HG03280 (cell line): ENCODE results near the gene BCL2.
"Not testable (repeated sequence)": the region's sequence is repeated elsewhere in the genome, so short reads cannot be mapped to it uniquely, and the experiment has no call there.

Experiments used
- ATAC-seq: cut with Tn5 transposase; IDR thresholded peaks from one replicate; pipeline ENCODE4 v1.9.1; 2021; ENCODE audit warnings: mild to moderate bottlenecking, moderate library complexity; ENCODE audit not compliant: unreplicated experiment

BCL2 gene

DNA sequence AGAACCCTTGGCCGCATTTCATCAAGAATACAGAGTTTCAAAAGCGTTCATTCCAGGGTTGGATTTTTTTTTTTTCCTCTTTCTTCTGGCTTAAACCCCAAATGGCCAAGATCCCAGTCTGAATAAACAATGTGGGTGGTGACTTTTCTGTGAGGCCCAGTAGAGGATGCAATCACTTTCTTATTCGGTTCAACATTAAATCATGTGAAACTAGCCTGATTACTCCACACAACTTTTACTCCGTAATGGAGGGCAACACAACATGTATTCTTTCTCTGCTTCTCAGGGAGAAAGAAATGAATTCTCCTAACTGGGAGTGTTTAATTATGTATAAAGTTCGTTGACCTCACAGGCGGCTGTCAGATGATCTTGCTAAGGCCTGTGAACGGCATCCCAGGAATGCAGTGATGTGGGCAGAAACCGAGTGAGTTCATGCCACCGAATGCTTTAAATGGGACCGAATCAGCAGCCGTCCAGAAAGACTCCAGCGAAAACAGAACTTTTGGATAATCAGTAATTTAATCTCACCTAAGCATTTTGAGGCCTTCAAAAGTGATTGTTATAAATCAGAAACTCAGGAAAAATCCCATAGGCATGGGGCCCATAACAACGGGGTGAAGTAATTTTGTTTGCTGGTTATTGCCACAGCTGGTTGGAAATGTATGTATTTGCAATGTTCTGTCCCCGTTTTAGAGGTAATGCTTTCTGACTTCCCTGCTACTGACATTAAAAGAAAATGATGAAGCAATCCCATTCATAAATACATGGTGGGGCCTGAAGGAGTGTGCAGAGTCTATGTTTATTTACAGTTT, 81.5 kb downstream of the BCL2 start:
- ATAC-seq: no peak

DNA sequence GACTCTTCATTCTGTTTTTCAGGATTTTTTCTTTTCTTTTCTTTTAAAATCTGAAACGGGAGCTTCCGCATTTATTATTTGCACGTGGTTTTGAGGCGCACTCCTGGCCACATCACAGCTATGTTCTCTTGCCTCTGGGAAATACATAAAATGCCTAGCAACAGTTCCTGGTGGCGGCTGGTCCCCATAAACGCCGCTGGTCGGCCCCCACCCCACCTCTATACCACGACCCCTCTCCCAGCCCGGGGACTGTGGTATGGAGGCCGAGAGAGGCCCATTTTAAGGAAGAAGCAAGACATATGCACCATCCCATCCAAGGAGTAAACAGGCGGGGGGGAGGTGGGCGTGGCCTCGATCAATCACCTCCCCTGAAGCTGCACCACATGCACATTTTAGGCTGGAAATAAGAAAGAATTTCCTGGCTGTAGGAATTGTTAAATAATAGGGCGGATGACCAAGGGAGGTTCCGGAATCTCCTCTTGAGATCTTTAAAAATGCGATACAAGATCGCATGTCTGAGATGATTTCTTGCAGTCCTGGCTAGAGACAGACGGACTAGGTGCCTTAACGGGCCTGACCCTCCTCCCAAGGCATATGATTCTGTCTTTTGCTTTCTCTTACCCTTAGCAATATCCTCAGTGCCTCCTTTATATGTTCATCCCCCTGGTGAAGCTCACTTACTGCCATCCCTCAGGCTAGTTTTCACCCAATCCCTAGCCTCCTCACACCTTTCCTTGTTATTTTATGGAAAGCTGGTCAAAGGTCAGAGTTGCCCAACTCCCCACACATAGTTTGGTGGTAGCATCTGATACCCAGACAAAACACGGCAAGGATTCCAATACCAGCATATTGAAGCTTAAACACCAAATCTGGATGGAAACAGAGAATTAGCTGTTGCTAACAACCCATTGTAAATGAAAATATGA, 82.4 kb downstream of the BCL2 start:
- ATAC-seq: no peak

DNA sequence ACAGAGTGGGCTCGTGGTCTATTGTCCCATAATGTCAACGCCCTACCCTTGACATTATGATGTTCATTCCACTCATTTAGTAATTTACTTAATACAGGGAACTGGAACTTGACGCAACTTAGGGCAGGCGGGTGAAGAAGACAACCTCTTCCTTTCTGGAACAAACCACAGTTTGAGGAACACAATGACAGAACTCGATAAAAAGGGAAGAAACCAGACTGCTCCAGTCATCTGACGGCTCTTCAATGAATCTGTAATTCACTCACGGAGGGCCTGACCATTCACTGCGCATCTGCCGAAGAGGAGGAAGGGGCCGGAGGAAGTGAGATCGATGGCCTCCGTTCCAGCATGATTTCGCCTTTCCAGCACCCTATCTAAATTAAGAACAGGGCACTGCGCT, 83.2 kb downstream of the BCL2 start:
- ATAC-seq: no peak

DNA sequence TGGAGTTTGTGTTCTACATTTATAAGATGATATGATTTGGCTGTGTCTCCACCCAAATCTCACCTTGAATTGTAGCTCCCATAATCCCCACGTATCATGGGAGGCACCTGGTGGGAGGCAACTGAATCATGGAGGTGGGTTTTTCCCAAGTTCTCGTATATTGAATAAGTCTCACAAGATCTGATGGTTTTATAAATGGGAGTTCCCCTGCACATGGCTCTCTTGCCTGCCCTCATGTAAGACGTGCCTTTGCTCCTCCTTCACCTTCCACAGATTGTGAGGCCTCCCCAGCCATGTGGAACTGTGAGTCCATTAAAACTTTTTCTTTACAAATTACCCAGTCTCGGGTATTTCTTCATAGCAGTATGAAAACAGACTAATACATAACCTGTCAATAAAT, 83.6 kb downstream of the BCL2 start:
- ATAC-seq: not testable (repeated sequence)

DNA sequence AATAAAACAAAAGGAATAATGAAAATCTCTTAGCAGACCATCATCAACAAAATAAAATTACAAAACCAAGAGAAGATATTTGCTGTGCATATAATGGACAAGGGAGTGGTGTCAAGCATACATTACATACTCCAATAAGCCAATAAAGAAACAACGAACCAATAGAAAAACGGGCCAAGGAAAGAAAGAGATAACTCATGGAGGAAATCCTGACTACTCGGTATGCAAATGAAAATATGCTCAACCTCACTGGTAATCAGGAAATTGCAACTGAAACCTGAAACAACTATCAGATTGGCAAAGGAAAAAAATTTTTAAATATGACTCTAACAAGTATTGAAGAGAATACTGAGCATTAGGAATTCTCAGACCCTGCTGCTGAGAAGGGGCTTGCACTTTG, 84.7 kb downstream of the BCL2 start:
- ATAC-seq: no peak

DNA sequence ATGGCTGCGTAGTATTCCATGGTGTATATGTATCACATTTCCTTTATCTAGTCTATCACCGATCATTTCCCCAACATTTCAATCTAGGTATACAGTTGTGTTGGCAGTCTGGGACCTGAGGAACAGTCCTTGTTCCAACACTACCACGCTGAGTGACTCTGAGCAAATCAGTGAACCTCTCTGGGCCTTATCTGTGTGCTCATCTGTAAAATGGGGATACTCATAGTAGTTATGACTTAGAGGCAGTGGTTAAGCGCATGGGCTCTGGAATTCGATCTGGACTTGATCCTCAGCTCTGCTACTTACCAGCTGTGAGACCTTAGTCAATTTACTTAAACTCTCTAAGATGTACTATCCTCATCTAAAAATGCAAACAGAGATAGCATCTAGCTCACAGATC, 85.1 kb downstream of the BCL2 start:
- no peak for ATAC-seq

DNA sequence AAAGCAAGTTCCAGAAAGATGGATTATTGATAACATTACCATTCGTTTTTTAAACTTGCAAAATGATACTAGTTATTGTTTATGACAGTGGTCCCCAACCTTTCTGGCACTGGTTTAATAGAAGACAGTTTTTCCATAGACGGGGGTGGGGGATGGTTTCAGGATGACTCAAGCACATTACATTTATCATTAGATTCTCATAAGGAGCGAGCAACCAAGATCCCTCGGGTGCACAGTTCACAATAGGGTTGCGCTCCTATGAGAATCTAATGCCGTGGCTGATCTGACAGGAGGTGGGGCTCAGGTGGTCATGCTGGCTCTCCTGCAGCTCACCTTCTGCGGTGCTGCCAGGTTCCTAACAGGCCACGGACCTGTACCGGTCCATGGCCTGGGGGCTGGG, 86.2 kb downstream of the BCL2 start:
- no peak for ATAC-seq

DNA sequence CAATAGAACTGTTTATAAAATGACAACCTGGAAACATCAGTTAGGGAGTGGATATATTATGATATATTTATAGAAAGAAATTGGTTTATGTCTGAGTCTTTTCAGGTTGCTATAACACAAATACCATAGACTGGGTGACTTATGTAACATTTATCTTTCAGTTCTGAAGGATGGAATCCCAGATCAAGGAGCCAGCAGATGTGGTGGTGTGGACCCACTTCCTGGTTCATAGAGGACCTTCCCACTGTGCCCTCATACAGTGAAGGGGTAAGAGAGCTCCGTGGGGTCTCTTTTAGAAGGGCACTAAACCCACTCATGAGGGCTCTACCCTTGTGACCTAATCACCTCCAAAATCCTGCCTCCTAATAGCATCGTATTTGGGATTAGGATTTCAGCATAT, 86.7 kb downstream of the BCL2 start:
- no peak for ATAC-seq

DNA sequence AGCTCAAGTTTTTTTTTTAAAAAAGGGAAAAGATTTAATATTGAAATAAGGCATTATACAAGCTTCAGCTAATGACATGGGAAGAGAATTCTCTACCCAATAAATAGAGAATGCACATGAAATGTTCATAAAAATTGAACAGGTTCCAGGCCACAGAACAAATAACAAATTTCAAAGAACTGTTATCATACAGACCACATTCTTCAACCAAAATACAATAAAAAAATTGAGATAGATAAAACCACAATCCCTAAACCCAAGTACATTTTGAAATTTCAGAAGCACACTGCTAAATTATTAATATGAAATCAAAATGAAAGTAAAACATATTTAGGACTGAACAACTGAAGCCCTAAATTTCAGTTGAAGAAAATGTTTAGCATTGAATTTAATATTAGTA, 89.6 kb downstream of the BCL2 start:
- ATAC-seq: no peak

DNA sequence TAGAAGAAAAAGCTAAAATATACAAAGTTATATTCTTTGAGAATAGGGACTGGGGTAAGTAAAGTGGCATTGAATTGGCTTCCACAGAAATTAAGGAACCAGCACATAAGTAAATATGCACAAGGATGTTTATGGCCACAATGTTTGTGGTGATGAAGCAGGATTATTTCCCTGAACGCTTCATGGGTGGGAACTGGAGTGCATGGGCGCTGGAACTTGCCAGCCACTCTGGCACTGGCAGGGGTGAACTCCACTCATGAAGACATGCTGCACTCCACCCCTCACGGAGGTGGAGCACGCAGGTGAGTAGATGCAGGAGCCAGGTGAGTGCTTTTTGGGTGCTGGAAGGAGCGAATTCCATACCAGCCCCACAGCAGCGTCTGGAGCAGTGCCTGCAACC, 94.1 kb downstream of the BCL2 start:
- no peak for ATAC-seq

DNA sequence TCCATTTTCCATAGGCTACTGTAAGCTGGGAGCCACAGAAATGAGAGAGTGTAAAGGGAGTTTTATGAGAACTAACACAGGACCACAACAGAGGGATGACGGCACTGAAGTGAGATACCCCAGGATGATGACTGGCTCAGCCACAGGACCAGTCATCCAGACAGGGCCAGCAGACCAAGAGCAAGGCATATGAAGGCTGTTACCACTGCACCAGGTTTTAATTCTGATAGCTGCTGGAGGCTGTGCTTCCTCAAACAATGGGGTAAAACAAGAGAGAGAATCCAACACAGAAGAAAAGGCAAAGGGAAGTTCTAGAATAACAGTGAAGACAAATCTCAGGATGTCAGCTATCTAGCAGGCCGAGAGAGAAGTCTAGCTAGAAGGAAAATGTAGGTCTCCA, 94.9 kb downstream of the BCL2 start:
- ATAC-seq: no peak

DNA sequence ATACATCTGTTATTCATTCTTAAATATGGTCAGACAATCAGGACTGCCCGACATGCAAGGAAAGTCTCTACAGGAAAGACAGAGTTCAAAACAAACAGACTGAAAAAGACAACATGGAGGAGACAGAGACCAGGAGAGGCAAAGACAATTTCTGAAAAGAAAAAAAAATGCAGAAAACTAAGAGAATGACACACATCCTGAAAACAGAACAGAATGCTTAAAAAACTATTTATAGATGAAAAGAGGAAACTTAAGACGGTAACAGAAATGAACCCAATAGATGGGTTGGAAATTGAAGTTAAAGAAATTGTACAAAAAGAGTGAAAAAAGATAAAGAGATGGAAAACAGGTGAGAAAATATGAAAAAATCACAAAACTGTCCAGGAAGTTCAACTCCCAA, 95.7 kb downstream of the BCL2 start:
- ATAC-seq: no peak

DNA sequence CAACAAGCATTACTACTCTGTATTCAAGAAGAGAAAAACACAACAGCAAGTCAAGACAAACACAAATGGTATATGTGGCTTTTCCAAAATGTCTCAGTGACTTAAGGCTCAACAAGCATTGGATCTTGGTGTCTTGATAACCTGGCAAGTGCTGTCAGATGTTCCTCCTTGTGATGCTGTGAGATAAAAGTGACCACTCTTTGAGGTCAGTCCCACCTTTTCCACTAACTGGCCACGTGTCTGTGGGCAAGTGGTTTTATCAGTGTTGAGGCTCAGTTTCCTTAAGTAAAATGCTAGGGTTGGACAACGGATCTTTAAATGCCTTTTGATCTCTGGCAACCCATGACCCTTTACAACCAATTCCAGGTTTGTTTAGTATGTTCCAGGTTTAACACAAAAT, 98.7 kb downstream of the BCL2 start:
- ATAC-seq: no peak

DNA sequence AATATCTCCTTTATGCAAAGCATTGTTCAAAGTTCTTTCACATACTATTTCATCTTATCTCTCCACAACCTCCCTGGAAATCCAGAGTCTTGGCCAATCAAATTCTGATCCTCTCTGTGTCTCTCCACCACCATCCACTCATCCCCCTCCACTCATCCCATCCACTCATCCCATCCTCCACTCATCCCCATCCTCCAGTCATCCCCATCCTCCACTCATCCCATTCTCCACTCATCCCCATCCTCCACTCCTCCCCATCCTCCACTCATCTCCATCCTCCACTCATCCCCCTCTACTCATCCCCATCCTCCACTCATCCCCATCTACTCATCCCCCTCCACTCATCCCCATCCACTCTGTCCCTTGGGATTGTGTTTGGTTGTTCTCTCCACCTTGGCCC, 101.1 kb downstream of the BCL2 start:
- no peak for ATAC-seq

DNA sequence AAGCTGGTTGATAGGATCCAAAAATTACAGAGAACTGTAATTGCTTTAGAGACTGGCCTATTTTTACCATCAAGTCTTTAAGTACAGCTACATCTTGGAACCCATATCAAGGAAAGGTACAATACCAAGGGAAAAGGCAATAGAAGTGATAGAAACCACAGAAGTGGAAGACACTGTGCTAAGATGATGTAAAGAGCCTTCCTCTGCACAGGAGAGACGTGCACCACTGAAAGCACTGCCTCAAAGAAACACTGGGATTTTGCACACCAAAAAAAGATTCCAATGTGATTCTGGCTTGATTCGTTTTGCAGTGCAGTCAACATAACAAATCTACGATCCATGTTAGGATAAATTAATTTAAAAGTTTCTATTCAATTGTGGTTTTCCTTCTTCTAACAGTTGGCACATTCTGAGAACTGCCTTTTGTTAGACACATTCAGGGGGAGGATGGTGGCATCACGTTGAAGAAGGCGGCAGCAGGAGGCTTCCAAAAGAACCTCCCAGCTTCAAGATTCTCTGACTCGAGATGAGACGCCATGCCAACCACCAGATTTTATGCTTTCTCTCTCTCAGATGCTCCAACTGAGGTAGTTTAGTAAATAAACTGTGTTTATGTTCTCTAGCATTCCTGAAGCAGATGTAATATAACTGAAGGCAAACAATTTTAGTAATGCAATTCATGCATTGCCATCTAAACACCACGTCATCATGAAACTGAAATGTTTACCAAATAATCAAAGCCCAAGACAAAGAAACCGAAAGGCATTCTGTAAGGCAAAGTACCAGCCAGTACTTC, 102.9 kb downstream of the BCL2 start:
- ATAC-seq: peak; percentile 53

DNA sequence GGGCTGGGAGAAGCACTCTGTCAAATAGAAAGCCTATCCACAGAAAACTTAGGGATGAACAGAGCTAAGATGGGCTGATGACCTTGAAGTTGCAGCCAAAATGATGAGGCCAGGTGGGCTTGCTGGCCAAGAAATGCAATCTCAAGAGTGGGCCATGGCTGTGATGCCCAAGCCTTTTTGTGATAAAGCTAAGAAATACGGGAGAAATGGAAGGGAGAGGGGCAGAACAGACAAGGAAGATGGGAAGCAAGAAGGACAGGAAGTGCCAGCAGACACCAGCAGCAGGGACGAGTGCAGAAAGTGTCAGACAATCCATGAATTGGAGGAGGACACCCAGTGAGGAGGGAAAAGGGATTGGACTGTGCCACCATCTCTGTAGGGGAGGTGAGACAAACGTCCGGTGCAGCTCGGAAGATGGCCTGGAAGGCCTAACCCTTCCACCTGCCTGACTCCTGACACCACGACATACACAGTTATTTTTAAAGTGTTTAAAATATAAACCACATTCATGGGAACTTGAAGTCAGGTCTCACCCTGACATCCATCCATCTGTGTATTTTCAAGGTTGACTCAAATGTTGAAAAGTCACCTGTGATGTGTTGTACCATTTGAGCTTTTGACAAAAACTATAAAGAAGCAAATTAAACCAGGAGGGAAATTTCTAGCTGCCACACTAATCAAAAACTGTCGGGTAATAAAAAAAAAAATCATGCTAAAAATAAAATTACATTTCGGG, 105.5 kb downstream of the BCL2 start:
- ATAC-seq: no peak

DNA sequence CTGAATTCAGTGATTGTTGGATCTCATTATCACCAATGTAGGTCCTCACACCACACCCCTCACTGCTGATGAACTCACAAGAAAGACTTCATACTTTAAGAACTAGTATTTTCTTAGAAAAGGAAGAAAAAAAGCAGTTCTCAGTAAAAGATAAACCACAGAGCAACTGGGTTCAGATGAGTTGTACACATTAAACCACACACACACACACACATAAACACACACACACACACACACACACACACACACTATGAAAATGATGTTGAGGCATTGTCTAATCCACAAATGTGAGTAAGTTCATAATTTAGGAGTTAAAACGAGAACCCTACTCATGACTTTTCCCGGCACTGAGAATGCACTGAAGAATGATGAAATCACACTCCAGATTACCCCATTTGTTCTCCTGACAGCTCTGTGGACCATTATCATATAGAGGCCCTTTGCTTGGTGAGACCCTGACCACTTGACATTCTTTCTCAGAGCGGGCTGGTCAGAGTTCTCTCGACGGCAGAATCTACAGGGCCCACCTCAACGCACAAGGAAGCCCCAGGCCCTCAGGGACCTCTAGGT, 106.2 kb downstream of the BCL2 start:
- no peak for ATAC-seq

DNA sequence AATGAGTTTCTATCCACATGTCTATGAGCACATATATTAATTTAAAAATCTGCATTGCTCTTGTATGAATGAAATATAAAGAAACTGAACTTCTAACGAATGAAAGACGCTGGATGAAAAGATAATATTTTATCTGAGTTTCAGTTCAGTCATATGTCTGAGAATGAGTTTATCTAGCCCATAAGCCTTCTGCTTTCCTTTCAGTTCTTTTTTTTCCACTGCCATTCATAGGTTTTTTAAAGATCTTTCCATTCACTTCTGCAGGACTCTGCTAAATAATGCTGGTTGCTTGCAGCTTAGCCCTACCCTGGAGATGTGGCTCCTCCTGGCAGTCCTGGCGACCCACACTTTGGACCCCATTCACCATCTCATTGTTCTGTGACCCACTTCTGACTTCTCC, 109.0 kb downstream of the BCL2 start:
- no peak for ATAC-seq

DNA sequence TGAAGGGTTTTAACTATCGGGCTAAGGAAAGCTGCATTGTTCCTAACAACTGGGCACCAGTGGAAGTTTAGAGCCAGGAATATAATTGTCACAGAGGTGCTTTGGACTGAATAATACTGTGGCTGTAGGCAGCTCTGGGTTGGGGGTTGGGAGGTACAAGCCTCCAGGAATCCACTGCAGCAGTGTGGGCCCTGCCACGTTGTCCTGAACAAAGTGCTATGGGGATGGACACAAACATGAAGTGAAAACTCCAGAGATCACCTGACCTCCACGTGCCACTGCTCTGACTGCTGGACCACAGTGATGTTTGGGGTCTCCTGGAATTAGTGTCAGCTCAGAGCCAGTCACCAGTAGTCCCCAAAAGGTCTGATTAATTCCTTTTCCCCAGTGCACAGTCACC, 110.9 kb downstream of the BCL2 start:
- ATAC-seq: no peak

DNA sequence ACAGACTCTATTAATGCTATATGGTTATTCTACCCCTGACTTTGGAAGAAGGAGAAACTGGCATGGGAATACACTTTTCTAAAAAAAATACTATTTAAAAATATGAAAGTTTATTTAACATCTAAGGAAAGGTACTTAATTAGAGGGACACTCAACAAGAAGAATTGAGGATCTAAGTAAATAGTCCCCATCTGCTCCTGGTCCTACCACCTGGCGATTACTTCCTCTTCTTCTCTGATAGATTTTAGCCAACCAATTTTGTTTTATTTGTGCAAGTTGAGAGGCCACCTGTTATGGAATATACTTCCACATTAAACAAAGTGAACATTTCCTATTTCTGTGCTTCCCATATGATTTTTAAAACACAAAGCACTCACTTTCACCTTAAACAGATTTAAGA, 111.7 kb downstream of the BCL2 start:
- no peak for ATAC-seq
